HG02678 (cell line): ENCODE data around the gene MYOM3.
"Not testable (repeated sequence)": the region's sequence is repeated elsewhere in the genome, so short reads cannot be mapped to it uniquely, and the experiment has no call there.

Experiments used
- ATAC-seq: cut with Tn5 transposase; IDR thresholded peaks from one replicate; pipeline ENCODE4 v1.9.1; 2021; ENCODE audit warnings: mild to moderate bottlenecking, moderate library complexity; ENCODE audit not compliant: unreplicated experiment

Gene MYOM3

GRCh38 chr1:24077278-24077978 is 34.5 kb downstream of the MYOM3 start:
- no peak for ATAC-seq

GRCh38 chr1:24075946-24076345 is 36.0 kb downstream of the MYOM3 start:
- no peak for ATAC-seq

- ATAC-seq = no peak
Observed at GRCh38 chr1:24075590-24075854, 36.4 kb downstream of the MYOM3 start.

GRCh38 chr1:24074817-24075589 is 36.9 kb downstream of the MYOM3 start:
- no peak for ATAC-seq

GRCh38 chr1:24074196-24074595 is 37.7 kb downstream of the MYOM3 start:
- ATAC-seq = no peak

GRCh38 chr1:24071941-24072340 is 40.0 kb downstream of the MYOM3 start:
- ATAC-seq = no peak

- no peak for ATAC-seq
Observed at GRCh38 chr1:24070821-24071393, 41.0 kb downstream of the MYOM3 start.

GRCh38 chr1:24069817-24070216 is 42.1 kb downstream of the MYOM3 start:
- no peak for ATAC-seq

- ATAC-seq = no peak
Observed at GRCh38 chr1:24067978-24068377, 44.0 kb downstream of the MYOM3 start.

GRCh38 chr1:24065304-24065703 is 46.6 kb downstream of the MYOM3 start:
- ATAC-seq = no peak

GRCh38 chr1:24062221-24062620 is 49.7 kb downstream of the MYOM3 start:
- ATAC-seq = no peak

- ATAC-seq = no peak
Observed at GRCh38 chr1:24060482-24060881, 51.5 kb downstream of the MYOM3 start.

- no peak for ATAC-seq
Observed at GRCh38 chr1:24058671-24059455, 53.1 kb downstream of the MYOM3 start.

- ATAC-seq = no peak
Observed at GRCh38 chr1:24057171-24057570, 54.8 kb downstream of the MYOM3 start.

- no peak for ATAC-seq
Observed at GRCh38 chr1:24055681-24056080, 56.3 kb downstream of the MYOM3 start.

GRCh38 chr1:24052220-24052619 is 59.7 kb downstream of the MYOM3 start:
- no peak for ATAC-seq

- ATAC-seq = no peak
Observed at GRCh38 chr1:24051206-24051945, 60.6 kb downstream of the MYOM3 start.

GRCh38 chr1:24049733-24050132 is 62.2 kb downstream of the MYOM3 start:
- ATAC-seq = no peak

- ATAC-seq = not testable (repeated sequence)
Observed at GRCh38 chr1:24048894-24049293, 63.0 kb downstream of the MYOM3 start.

GRCh38 chr1:24048205-24048869 is 63.6 kb downstream of the MYOM3 start:
- ATAC-seq = no peak
